H54 (cell line): ENCODE data around the gene GCGR.
A peak's percentile ranks its signal among the peaks of the same experiment; 100 is the strongest.

Experiments
- DNase-seq: peaks from one replicate; pipeline ENCODE4 v3.0.0; 2011; ENCODE audit warnings: low spot score, mixed read lengths; ENCODE audit not compliant: insufficient read length
- FAIRE-seq: peaks from 3 replicates; lab custom pipeline; 2011; peaks lifted over from hg19 to GRCh38; lab: Jason Lieb, UNC
- POLR2A ChIP-seq: IDR thresholded peaks from 2 replicates; pipeline ENCODE4 v1.6.1; 2011; ENCODE audit warnings: low read depth, mild to moderate bottlenecking, low read length

GCGR gene

GRCh38 chr17:81858967-81859905 is 55.3 kb downstream of the GCGR start:
- DNase-seq (no peak), FAIRE-seq (no peak)
- TF ChIP-seq POLR2A: no peak

DNA sequence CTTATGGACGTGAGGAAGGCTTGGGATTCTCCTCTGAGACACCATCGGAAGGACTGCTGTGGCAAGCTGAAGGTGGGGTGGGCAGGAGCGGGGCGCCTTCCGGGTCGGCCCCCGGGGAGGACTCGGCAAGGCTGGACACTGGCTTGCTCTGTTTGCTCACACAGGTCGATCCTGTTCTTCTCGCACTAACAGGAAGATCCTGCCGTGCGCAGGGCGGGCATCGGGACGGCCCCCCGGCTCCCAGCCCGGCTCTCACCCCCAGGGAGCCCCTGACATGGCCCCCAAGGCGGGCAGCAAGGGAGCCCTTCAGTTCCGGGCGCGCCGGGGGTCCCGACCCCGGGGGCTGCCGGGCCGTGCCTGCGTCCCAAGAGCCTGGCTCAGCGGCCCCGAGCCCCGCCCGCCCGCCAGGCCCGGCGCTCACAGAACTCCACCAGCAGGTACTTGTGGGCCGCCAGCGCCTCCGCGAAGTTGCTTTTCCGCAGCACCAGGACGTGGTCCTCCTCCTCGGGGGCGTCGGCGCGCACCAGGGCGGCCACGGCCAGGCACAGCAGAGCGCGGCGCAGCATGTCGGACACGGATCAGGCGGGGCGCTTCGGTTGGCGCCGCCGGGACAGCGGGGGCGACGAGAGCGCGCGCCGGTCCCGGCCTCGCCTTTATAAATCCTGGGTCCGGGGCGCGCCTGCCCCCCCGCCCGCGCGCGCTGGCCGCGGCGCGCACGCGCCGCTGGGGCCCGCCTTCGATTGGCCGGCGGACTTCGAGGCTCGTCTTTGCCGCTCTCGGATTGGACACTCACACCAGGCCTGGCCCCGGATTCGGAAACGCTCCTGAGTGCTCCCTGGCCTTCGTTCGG is 56.2 kb downstream of the GCGR start, which contains the start of gene P4HB:
Gene P4HB (minus strand): TSS at position 630 of the 850 bp plus-strand sequence. CDS start 64 bp downstream, at position 566.
- TF ChIP-seq POLR2A: peak; percentile 99
- DNase-seq (no peak), FAIRE-seq (no peak)

- TF ChIP-seq POLR2A: peak; percentile 92
- peak; percentile 23 for FAIRE-seq
- peak; percentile 99 for DNase-seq
These were observed 57.0 kb downstream of the GCGR start for GRCh38 chr17:81860756-81861568.

DNA sequence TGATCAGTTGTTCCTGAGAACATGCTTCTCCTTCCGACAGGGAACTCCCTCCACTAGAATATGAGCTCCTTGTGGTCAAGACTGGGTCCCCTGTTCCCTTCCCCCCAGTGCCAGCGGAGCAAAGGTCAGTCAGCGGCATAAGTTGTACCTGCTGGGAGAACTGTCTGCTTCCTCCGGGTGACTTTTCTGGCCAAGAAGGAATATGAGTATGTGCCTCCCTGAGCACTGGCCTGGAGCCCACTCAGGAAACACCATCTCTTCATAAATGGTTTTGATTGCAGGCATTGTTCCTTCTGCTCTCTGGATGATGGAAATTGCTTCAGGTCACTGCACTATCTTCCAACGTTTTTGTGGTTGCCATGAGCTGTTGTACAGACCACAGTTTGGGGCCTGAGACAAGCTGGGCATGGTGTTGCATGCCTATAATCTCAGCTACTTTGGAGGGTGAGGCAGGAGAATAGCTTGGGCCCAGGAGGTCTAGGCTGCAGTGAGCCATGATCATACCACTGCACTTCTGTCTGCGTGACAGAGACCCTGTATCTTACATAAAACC is 59.2 kb downstream of the GCGR start:
- FAIRE-seq (no peak), DNase-seq (no peak)
- TF ChIP-seq POLR2A: no peak
